K562 (cell line): ENCODE results near the gene KCNAB1. TPM values are rescaled to one million over a fixed set of nuclear protein-coding genes. Genes with fewer than 3 reads are reported as not detected.

ENCODE experiments used
- ATAC-seq: fragments of 200-7000 bp; cut with Tn5 transposase; 3 replicates; pipeline ENCODE4 v1.9.1; 2020; ENCODE audit warnings: moderate library complexity
- BruUV-seq: library from RNA; stranded (reverse); fragments of 400-500 nt; replicated peaks from 2 replicates; lab custom pipeline; 2021; lab: Mats Ljungman, UMichigan
- CTCF ChIA-PET: fragments of 300-600 bp; formaldehyde crosslinking; extraction: SDS; loops from one replicate; lab custom pipeline; 2021; ENCODE audit warnings: low intra/inter-chr PET ratio; lab: Yijun Ruan, JAX
- POLR2A ChIA-PET: fragments of 300-600, 350-650 bp; sonication (Branson Sonifier 250); formaldehyde crosslinking; extraction: SDS; loops from one replicate; lab custom pipeline; 2021; ENCODE audit warnings: antibody characterized with exemption, inconsistent platforms; lab: Yijun Ruan, JAX
- DNase-seq, 4 experiments: peaks; one replicate each; pipeline versions ENCODE4 v3.0.0 to v3.0.0-alpha.2; 2011 to 2018; ENCODE audit warnings: low spot score in 3 of 4, mixed read lengths in 3 of 4; ENCODE audit errors: extremely low read depth in 1 of 4
- FAIRE-seq: peaks from 2 replicates; lab custom pipeline; 2011; peaks lifted over from hg19 to GRCh38; lab: Jason Lieb, UNC
- H2AFZ ChIP-seq: 2 replicates; pipeline ENCODE4 v1.6.0; 2011; ENCODE audit warnings: low read depth, low read length, control low read depth, inconsistent platforms
- H3K27ac ChIP-seq: fragments of 200-600 bp; 3 replicates; pipeline ENCODE4 v1.8.0; 2011; ENCODE audit warnings: low read depth, mild to moderate bottlenecking, control low read depth, inconsistent platforms, low read length, moderate library complexity, mixed read lengths; ENCODE audit errors: extremely low read depth
- H3K27me3 ChIP-seq, 2 experiments: fragments of 300-600 bp in 1 of 2; 2 replicates in 1 of 2; 3 replicates in 1 of 2; pipeline versions ENCODE4 v1.6.0 to v1.8.0; 2011; ENCODE audit warnings: inconsistent platforms in 2 of 2, low read length in 2 of 2, mild to moderate bottlenecking in 1 of 2, mixed read lengths in 1 of 2, moderate library complexity in 1 of 2; ENCODE audit not compliant: control insufficient read depth in 2 of 2, insufficient read depth in 2 of 2
- H3K36me3 ChIP-seq: fragments of 300-600 bp; 3 replicates; pipeline ENCODE4 v1.8.0; 2011; ENCODE audit warnings: mild to moderate bottlenecking, low read length, inconsistent platforms; ENCODE audit not compliant: control insufficient read depth, insufficient read depth
- H3K4me1 ChIP-seq, 2 experiments: fragments of 200-600 bp in 1 of 2; replicated peaks in 1 of 2; 2 replicates in 1 of 2; 3 replicates in 1 of 2; pipeline versions ENCODE4 v1.5.1 to v1.8.0; 2011; ENCODE audit warnings: inconsistent platforms in 2 of 2, low read length in 2 of 2, mild to moderate bottlenecking in 1 of 2, mixed read lengths in 1 of 2, moderate library complexity in 1 of 2; ENCODE audit not compliant: control insufficient read depth in 2 of 2, insufficient read depth in 2 of 2
- H3K4me2 ChIP-seq: 2 replicates; pipeline ENCODE4 v1.6.1; 2011; ENCODE audit warnings: low read length, control low read depth, inconsistent platforms, mixed read lengths; ENCODE audit not compliant: insufficient read depth
- H3K4me3 ChIP-seq: fragments of 200-600 bp; sonication (generic), shearing (Covaris generic); 2 replicates; pipeline ENCODE4 v1.5.1; 2016; ENCODE audit warnings: control low read depth, inconsistent platforms
- H3K79me2 ChIP-seq: fragments of 200-600 bp; 3 replicates; pipeline ENCODE4 v1.8.0; 2011; ENCODE audit warnings: low read length, inconsistent platforms; ENCODE audit not compliant: control insufficient read depth, insufficient read depth
- H3K9ac ChIP-seq, 2 experiments: 2 replicates each; pipeline versions ENCODE4 v1.6.0 to v1.6.1; 2011; ENCODE audit warnings: low read depth in 2 of 2, low read length in 2 of 2, control low read depth in 1 of 2, inconsistent platforms in 1 of 2, mild to moderate bottlenecking in 1 of 2, mixed read lengths in 1 of 2; ENCODE audit not compliant: insufficient read depth in 1 of 2
- H3K9me1 ChIP-seq: one replicate; pipeline ENCODE4 v1.6.0; 2011; ENCODE audit warnings: inconsistent platforms, mild to moderate bottlenecking, low read length, moderate library complexity; ENCODE audit not compliant: control insufficient read depth, insufficient read depth
- H3K9me3 ChIP-seq: replicated peaks from 2 replicates; pipeline ENCODE4 v1.5.1; 2011; ENCODE audit warnings: low read depth, low read length, inconsistent platforms; ENCODE audit not compliant: control insufficient read depth, insufficient read depth
- H4K20me1 ChIP-seq: replicated peaks from 2 replicates; pipeline ENCODE4 v1.6.1; 2011; ENCODE audit warnings: low read length, inconsistent platforms, mixed read lengths; ENCODE audit not compliant: control insufficient read depth, insufficient read depth
- ARHGAP35 ChIP-seq: fragments of 450-650 bp; IDR thresholded peaks from 2 replicates; pipeline ENCODE4 v1.6.1; 2018; ENCODE audit not compliant: partially characterized antibody
- DLX4 ChIP-seq: fragments of 250-450 bp; sonication (Bioruptor Pico); IDR thresholded peaks from 2 replicates; pipeline ENCODE4 v1.6.1; 2021; ENCODE audit warnings: mild to moderate bottlenecking
- E2F5 ChIP-seq: sonication (generic); formaldehyde crosslinking; IDR thresholded peaks from 2 replicates; pipeline ENCODE4 v1.8.0; 2022; ENCODE audit warnings: mild to moderate bottlenecking, missing genetic modification reagents
- NFRKB ChIP-seq: fragments of 450-650 bp; IDR thresholded peaks from 2 replicates; pipeline ENCODE4 v1.6.1; 2016; ENCODE audit warnings: low read depth
- PTRF ChIP-seq: fragments of 450-650 bp; IDR thresholded peaks from 2 replicates; pipeline ENCODE4 v1.6.1; 2016; ENCODE audit warnings: mild to moderate bottlenecking, missing genetic modification characterization, missing compliant biosample characterization
- SAFB ChIP-seq: fragments of 200-400 bp; formaldehyde crosslinking; IDR thresholded peaks from 2 replicates; pipeline ENCODE4 v1.6.1; 2017; ENCODE audit warnings: low read depth, low read length, borderline replicate concordance
- TAL1 ChIP-seq: fragments of 450-650 bp; IDR thresholded peaks from 2 replicates; pipeline ENCODE4 v1.6.1; 2016; ENCODE audit warnings: mild to moderate bottlenecking
- ZFPM2 ChIP-seq: fragments of 250-450 bp; sonication (Bioruptor Pico); IDR thresholded peaks from 2 replicates; pipeline ENCODE4 v1.5.1; 2022; ENCODE audit warnings: mild to moderate bottlenecking
- ZNF586 ChIP-seq: fragments of 450-650 bp; formaldehyde crosslinking; conservative IDR thresholded peaks from 2 replicates; pipeline ENCODE4 v1.4.0; 2020; ENCODE audit warnings: mild to moderate bottlenecking, moderate library complexity
- WGBS: fragments of 100-300 bp; shearing (Covaris generic); methylation state at CpG from one replicate; pipeline ENCODE4 v1.1.6; 2016; ENCODE audit warnings: low coverage, mixed read lengths; ENCODE audit not compliant: insufficient coverage; ENCODE audit errors: missing lambda C conversion rate; 5-methylcytosine and 5-hydroxymethylcytosine counted together
- in situ Hi-C: fragments of 300-500 bp; cut with MboI; formaldehyde crosslinking; loops from 4 replicates; pipeline ENCODE4 v1.15.0; 2018; ENCODE audit warnings: inconsistent platforms, mixed read lengths
- intact Hi-C: fragments of 100-400 bp; cut with micrococcal nuclease; formaldehyde crosslinking; loops from 2 replicates; pipeline ENCODE4 v1.14.2; 2022
- polyA plus RNA-seq, 8 experiments: library from polyadenylated mRNA; depleted of rRNA in 4 of 8; stranded (reverse) in 5 of 8; unstranded in 3 of 8; fragments of >200 nt; fragmentation: Nextera tagmentation in 2 of 8; fragmentation: Illumina TruSeq in 1 of 8; extraction: Ambion mirVana in 2 of 8; extraction: Trizol in 1 of 8; gene quantifications; 2 replicates each; pipeline versions ENCODE4 v1.2.1 to v1.2.3, GENCODE V29; 2011 to 2014; ENCODE audit warnings: inconsistent platforms in 1 of 8, missing spikeins in 1 of 8
- total RNA-seq, 7 experiments: library from RNA; depleted of rRNA in 6 of 7; stranded (reverse); fragments of >200 nt in 6 of 7; fragmentation: Illumina TruSeq in 2 of 7; extraction: Trizol in 2 of 7; gene quantifications; 2 replicates each; pipeline versions ENCODE4 v1.2.1 to v1.2.3, GENCODE V29; 2011 to 2021; ENCODE audit warnings: low replicate concordance in 1 of 7

KCNAB1 gene
- total and polyA plus RNA-seq, 9 of the 15 experiments (the other 6 are each of a cell fraction or from before 2014, with no cell fraction given) = 0.14 to 1.2 (median 0.51) TPM

GRCh38 chr3:156366559-156366958 lies 246.2 kb downstream of the KCNAB1 start:
- no peak for ATAC-seq
- H3K36me3 ChIP-seq = no peaks in the 10 kb centered on the region

More at GRCh38 chr3:156366559-156366958, 246.2 kb downstream of the KCNAB1 start:
- H3K79me2 ChIP-seq = no peaks in the 10 kb centered on the region
- H2AFZ ChIP-seq = no peak overlapping the region
- WGBS = 0% methylated on average over 3 of the region's 3 CpGs
- no peak overlapping the region for H3K4me3 ChIP-seq
- in situ Hi-C loops (no loop called here), intact Hi-C loops (no loop called here)
- no peak overlapping the region for H3K9ac ChIP-seq
- no peak overlapping the region for H3K27ac ChIP-seq
- FAIRE-seq (no peak), DNase-seq (no peak)
- H4K20me1 ChIP-seq = no peaks in the 10 kb centered on the region
- H3K27me3 ChIP-seq = peaks cover 3 to 4% of the 10 kb centered on the region in 2 experiments; a peak in 3 of 5 replicates
- H3K4me2 ChIP-seq = no peak overlapping the region
- ChIA-PET CTCF (no interaction called here), POLR2A (interaction anchor here (0.6 kb wide), 1 partner anchor 17 kb away, joined by 3 read pairs; no protein-coding TSS in a partner anchor)
- H3K4me1 ChIP-seq = no peaks in the 10 kb centered on the region
- BruUV-seq = no TSS peak
- no peaks in the 10 kb centered on the region for H3K9me3 ChIP-seq
- no peaks in the 10 kb centered on the region for H3K9me1 ChIP-seq
- TF ChIP-seq PTRF (tag) (no peak), ZFPM2 (CRISPR knock-in tag) (no peak), ARHGAP35 (no peak), SAFB (no peak), ZNF586 (CRISPR knock-in tag) (no peak), DLX4 (CRISPR knock-in tag) (no peak), NFRKB (no peak), TAL1 (no peak), E2F5 (no peak)
